Bone marrow (tissue), 2 donors: ENCODE measurements around the gene SNAPIN.
"Not testable (repeated sequence)": the region's sequence is repeated elsewhere in the genome, so short reads cannot be mapped to it uniquely, and the experiment has no call there.

ENCODE experiments used
- DNase-seq, 2 donors: peaks; one replicate each; lab custom pipeline; 2025; lab: John Stamatoyannopoulos, UW

The SNAPIN gene

GRCh38 chr1:153626904-153627714, 31.4 kb upstream of the SNAPIN start, which contains the start of gene S100A13:
Gene S100A13 (minus strand): TSS chr1:153627505. CDS start chr1:153626472, 1,033 bp downstream.
- no peak for DNase-seq

- no peak for DNase-seq
These were observed 30.5 kb upstream of the SNAPIN start, which contains the start of gene S100A1 for GRCh38 chr1:153627715-153628626. Gene S100A1 (plus strand): TSS chr1:153628434. CDS start chr1:153630522, 2,088 bp downstream.

GRCh38 chr1:153628638-153629342, 29.7 kb upstream of the SNAPIN start:
- no peak for DNase-seq

GRCh38 chr1:153629343-153629665, 29.2 kb upstream of the SNAPIN start:
- no peak for DNase-seq

GRCh38 chr1:153629971-153630370, 28.5 kb upstream of the SNAPIN start:
- DNase-seq: no peak

GRCh38 chr1:153630384-153630783, 28.1 kb upstream of the SNAPIN start:
- DNase-seq: no peak

GRCh38 chr1:153631047-153632022, 27.2 kb upstream of the SNAPIN start:
- DNase-seq: no peak

GRCh38 chr1:153633161-153633753, 25.2 kb upstream of the SNAPIN start:
- no peak for DNase-seq

GRCh38 chr1:153633754-153634665, 24.5 kb upstream of the SNAPIN start, which contains the start of gene CHTOP:
Gene CHTOP (plus strand): TSS chr1:153634066. CDS start chr1:153636589, 2,523 bp downstream.
- peak; percentile 96 to 98 for DNase-seq

- DNase-seq: no peak
These were observed 22.6 kb upstream of the SNAPIN start for GRCh38 chr1:153635872-153636271.

GRCh38 chr1:153636312-153636711, 22.2 kb upstream of the SNAPIN start:
- no peak for DNase-seq

GRCh38 chr1:153638261-153638660, 20.2 kb upstream of the SNAPIN start:
- DNase-seq: no peak

GRCh38 chr1:153639280-153639679, 19.2 kb upstream of the SNAPIN start:
- DNase-seq: no peak

- not testable (repeated sequence) for DNase-seq
These were observed 18.3 kb upstream of the SNAPIN start for GRCh38 chr1:153640213-153640612.

GRCh38 chr1:153640861-153641260, 17.6 kb upstream of the SNAPIN start:
- no peak for DNase-seq

- DNase-seq: no peak
These were observed 16.3 kb upstream of the SNAPIN start for GRCh38 chr1:153642161-153642560.

- DNase-seq: no peak
These were observed 15.4 kb upstream of the SNAPIN start for GRCh38 chr1:153643100-153643499.

- no peak for DNase-seq
These were observed 14.7 kb upstream of the SNAPIN start for GRCh38 chr1:153643816-153644215.

GRCh38 chr1:153646672-153647345, 11.7 kb upstream of the SNAPIN start:
- DNase-seq: no peak
